ENCODE results near the gene CAV3. TPM values are rescaled to one million over a fixed set of nuclear protein-coding genes. Genes with fewer than 3 reads are reported as not detected.

The CAV3 gene
- total and polyA plus RNA-seq, 2 experiments from 2014 or later: 0.15 TPM; not detected in 1

DNA sequence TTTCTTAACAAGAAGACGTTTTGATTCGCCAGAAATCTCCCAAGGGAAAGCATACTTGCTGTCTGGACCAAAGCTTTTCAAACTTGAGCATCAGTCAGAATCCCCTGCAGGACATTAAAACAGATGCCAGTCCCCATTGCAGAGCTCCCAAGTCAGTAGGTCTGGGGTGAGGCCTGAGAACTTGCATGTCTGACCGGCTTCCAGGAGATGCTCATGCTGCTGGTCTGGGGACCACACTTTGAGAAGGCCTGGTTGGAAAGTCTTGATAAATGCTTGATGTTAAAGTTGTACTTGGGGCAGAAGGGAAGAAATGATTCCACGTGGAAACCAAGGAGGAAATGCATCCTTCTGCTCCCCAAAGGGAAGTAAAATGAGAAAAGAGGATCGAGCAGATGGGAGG is 24.3 kb upstream of the CAV3 start:
- TF ChIP-seq EZH2phosphoT487 (IDR thresholded peaks at IDR 0.05; ENCODE audit: insufficient read depth, low read depth) (no peak), EZH2 (IDR thresholded peaks at IDR 0.05; ENCODE audit: insufficient read depth, poor library complexity, severe bottlenecking) (no peak)
- Histone ChIP-seq H3K4me3 (no peak overlapping the region), H3K79me2 (ENCODE audit: insufficient read depth) (no peaks in the 10 kb centered on the region), H3K27me3 (replicated peaks; ENCODE audit: insufficient read depth) (no peaks in the 10 kb centered on the region), H3K36me3 (ENCODE audit: low read depth) (no peaks in the 10 kb centered on the region), H3F3A (ENCODE audit: insufficient read depth) (0 out of 2 replicates have a peak, but pooled peaks cover 7% of the 10 kb centered on the region), H3K4me2 (ENCODE audit: unreplicated experiment) (no peak overlapping the region), H4K20me1 (ENCODE audit: insufficient read depth) (no peaks in the 10 kb centered on the region), H3K9me2 (ENCODE audit: insufficient read depth) (no peaks in the 10 kb centered on the region), H3K4me1 (ENCODE audit: insufficient read depth) (peaks cover 15% of the 10 kb centered on the region), H2AFZ (no peak overlapping the region), H3K9ac (no peak overlapping the region), H3K27ac (no peak overlapping the region), H3K9me3 (ENCODE audit: low read depth) (peaks cover 4% of the 10 kb centered on the region)
- DNase-seq: no peak
- in situ Hi-C loops (cut with MboI): no loop called here
- 51 to 61% methylated on average over 5 of the region's 5 CpGs for WGBS, 2 experiments (ENCODE audit: low coverage in 1 of 2, low lambda C conversion rate in 2 of 2, missing lambda C conversion rate in 2 of 2)

DNA sequence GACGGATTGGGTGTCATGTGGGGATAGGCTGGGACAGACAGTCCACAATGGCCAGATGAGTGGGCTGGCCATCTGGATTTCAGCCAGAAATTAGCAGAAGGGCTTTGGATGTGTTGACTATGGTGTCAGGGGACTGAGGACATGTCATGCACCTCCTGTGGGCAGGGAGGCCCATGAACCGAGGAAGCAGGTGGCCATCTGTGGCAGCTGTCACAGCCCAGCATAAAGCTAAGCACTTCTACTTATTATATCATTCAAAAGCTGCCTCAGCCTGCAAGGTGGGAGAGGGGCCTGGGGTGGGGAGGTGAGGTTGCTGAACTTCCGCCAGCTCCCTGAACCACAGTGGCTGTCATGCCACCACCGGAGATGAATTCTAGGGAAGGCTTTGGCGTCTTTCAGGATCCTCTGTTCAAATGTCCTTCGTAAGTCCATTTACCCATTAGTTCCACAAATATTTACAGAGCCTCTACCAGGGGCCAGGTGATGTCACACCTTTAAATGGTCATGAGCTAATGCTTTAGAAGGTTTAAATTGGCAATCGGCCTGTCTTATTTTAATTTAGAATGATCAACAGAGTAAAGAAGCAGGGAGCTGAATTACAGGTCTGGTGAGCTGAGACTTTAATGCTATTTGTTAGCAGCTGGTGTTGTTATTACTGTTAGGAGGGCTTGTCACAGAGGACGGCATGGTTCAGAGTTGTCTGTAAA is 23.6 kb upstream of the CAV3 start:
- TF ChIP-seq EZH2phosphoT487 (IDR thresholded peaks at IDR 0.05; ENCODE audit: insufficient read depth, low read depth) (no peak), EZH2 (IDR thresholded peaks at IDR 0.05; ENCODE audit: insufficient read depth, poor library complexity, severe bottlenecking) (no peak)
- Histone ChIP-seq H3K9ac (no peak overlapping the region), H3K4me1 (ENCODE audit: insufficient read depth) (peaks cover 15% of the 10 kb centered on the region)

DNA sequence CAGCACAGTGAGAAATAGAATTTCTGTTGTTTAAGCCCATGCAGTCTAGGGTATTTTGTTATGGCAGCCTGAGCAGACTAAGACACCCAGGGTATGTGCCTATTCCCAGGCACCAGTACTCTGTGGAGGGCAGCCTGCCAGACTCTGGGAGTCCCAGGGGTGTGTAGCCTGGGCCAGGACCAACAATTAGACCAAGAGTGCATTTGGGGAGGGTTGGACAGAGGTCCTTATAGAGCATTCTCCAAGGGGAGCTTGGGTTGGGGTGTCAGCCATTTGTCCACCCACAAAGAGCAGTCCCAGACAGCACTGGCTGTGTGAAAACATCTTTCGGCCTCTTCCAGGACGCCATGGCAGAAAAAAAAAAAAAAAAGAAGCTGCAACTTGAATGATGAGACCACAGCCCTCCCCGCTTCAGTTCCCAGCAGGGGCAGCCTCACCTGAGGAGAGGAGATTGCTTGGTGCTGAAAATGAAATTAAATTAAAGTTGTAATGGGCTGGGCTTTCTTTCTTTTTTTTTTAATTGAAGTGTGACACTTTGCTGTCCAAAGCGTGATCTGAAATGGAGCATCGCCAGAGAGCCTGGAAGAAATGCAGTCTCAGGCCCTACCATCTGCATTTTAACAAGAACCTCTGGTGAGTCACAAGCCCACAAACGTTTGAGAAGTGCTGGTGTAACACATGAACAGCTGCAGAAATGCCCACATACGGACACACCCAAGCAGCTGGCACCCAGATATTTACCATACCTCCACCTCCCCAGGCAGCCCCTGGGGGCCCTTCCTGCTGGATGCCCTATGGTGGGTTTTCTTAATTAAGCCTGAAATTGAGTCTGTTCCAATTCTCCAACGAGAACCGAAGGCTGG is 21.3 kb upstream of the CAV3 start:
- H3K4me2 ChIP-seq (ENCODE audit: unreplicated experiment): peak overlapping the region; percentile 58
- 4 to 7% methylated on average over 9 of the region's 9 CpGs for WGBS, 2 experiments (ENCODE audit: low coverage in 1 of 2, low lambda C conversion rate in 2 of 2, missing lambda C conversion rate in 2 of 2)
- H3K27me3 ChIP-seq (replicated peaks; ENCODE audit: insufficient read depth): no peaks in the 10 kb centered on the region

More for the DNA sequence above, 23.6 kb upstream of the CAV3 start:
- Histone ChIP-seq H3K79me2 (ENCODE audit: insufficient read depth) (no peaks in the 10 kb centered on the region), H3F3A (ENCODE audit: insufficient read depth) (0 out of 2 replicates have a peak, but pooled peaks cover 7% of the 10 kb centered on the region), H3K27ac (no peak overlapping the region), H4K20me1 (ENCODE audit: insufficient read depth) (no peaks in the 10 kb centered on the region), H3K9me2 (ENCODE audit: insufficient read depth) (no peaks in the 10 kb centered on the region), H3K27me3 (replicated peaks; ENCODE audit: insufficient read depth) (no peaks in the 10 kb centered on the region), H3K36me3 (ENCODE audit: low read depth) (no peaks in the 10 kb centered on the region), H2AFZ (no peak overlapping the region), H3K9me3 (ENCODE audit: low read depth) (peaks cover 4% of the 10 kb centered on the region), H3K4me3 (no peak overlapping the region), H3K4me2 (ENCODE audit: unreplicated experiment) (no peak overlapping the region)
- WGBS, 2 experiments (ENCODE audit: low coverage in 1 of 2, low lambda C conversion rate in 2 of 2, missing lambda C conversion rate in 2 of 2): 83 to 84% methylated on average over 8 of the region's 8 CpGs
- in situ Hi-C loops (cut with MboI): no loop called here
- DNase-seq: no peak

DNA sequence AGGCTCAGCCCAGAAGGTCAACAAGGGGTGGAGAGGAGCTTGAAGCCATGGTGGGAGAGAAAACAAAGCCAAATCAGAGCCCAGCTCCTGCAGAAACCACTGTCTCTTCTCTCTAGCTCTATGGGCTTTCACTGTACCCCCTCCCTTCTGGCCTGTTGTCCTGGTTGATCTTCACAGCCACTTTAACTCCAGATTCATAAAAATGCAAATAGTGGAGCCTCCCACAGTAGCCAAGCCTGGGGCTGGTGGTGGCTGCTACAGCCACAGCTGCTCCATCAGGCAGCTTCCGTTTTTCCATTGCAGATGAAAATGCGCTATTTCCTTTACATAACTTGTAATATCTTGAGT is 20.7 kb upstream of the CAV3 start:
- no peaks in the 10 kb centered on the region for H3K9me3 ChIP-seq (ENCODE audit: low read depth)
- DNase-seq: no peak
- H3K36me3 ChIP-seq (ENCODE audit: low read depth): no peaks in the 10 kb centered on the region
- in situ Hi-C loops (cut with MboI): no loop called here
- H3F3A ChIP-seq (ENCODE audit: insufficient read depth): 0 out of 2 replicates have a peak, but pooled peaks cover 7% of the 10 kb centered on the region
- TF ChIP-seq EZH2phosphoT487 (IDR thresholded peaks at IDR 0.05; ENCODE audit: insufficient read depth, low read depth): no peak
- TF ChIP-seq EZH2 (IDR thresholded peaks at IDR 0.05; ENCODE audit: insufficient read depth, poor library complexity, severe bottlenecking): no peak
- peak overlapping the region; percentile 58 for H3K4me2 ChIP-seq (ENCODE audit: unreplicated experiment)
- 81 to 85% methylated on average over 2 of the region's 2 CpGs for WGBS, 2 experiments (ENCODE audit: low coverage in 1 of 2, low lambda C conversion rate in 2 of 2, missing lambda C conversion rate in 2 of 2)
- peaks cover 15% of the 10 kb centered on the region for H3K4me1 ChIP-seq (ENCODE audit: insufficient read depth)
- 0 out of 2 replicates have a peak overlapping the region, but pooled peaks have one; percentile 15 for H2AFZ ChIP-seq
- no peaks in the 10 kb centered on the region for H3K79me2 ChIP-seq (ENCODE audit: insufficient read depth)
- H4K20me1 ChIP-seq (ENCODE audit: insufficient read depth): no peaks in the 10 kb centered on the region
- H3K9me2 ChIP-seq (ENCODE audit: insufficient read depth): no peaks in the 10 kb centered on the region
- H3K4me3 ChIP-seq: no peak overlapping the region
- no peak overlapping the region for H3K9ac ChIP-seq
- no peak overlapping the region; the same call in 1 of the 2 replicates for H3K27ac ChIP-seq
- H3K27me3 ChIP-seq (replicated peaks; ENCODE audit: insufficient read depth): no peaks in the 10 kb centered on the region

More for the DNA sequence above, 21.3 kb upstream of the CAV3 start:
- in situ Hi-C loops (cut with MboI): no loop called here
- no peaks in the 10 kb centered on the region for H3K9me3 ChIP-seq (ENCODE audit: low read depth)
- H3K4me1 ChIP-seq (ENCODE audit: insufficient read depth): peaks cover 15% of the 10 kb centered on the region
- no peaks in the 10 kb centered on the region for H4K20me1 ChIP-seq (ENCODE audit: insufficient read depth)
- H3K27ac ChIP-seq: no peak overlapping the region; the same call in 1 of the 2 replicates
- peak; percentile 83 for DNase-seq
- H3K9me2 ChIP-seq (ENCODE audit: insufficient read depth): no peaks in the 10 kb centered on the region
- no peak overlapping the region for H3K4me3 ChIP-seq
- TF ChIP-seq EZH2phosphoT487 (IDR thresholded peaks at IDR 0.05; ENCODE audit: insufficient read depth, low read depth) (no peak), EZH2 (IDR thresholded peaks at IDR 0.05; ENCODE audit: insufficient read depth, poor library complexity, severe bottlenecking) (no peak)
- H3F3A ChIP-seq (ENCODE audit: insufficient read depth): 0 out of 2 replicates have a peak, but pooled peaks cover 7% of the 10 kb centered on the region
- 0 out of 2 replicates have a peak overlapping the region, but pooled peaks have one; percentile 15 for H2AFZ ChIP-seq
- no peak overlapping the region for H3K9ac ChIP-seq
- no peaks in the 10 kb centered on the region for H3K36me3 ChIP-seq (ENCODE audit: low read depth)
- H3K79me2 ChIP-seq (ENCODE audit: insufficient read depth): no peaks in the 10 kb centered on the region
